Kidney (tissue), 14 donors: ENCODE results near the gene LSAMP. TPM values are rescaled to one million over a fixed set of nuclear protein-coding genes. Genes with fewer than 3 reads are reported as not detected.

ENCODE experiments used
- DNase-seq, 5 donors: peaks; one replicate each; pipeline ENCODE4 v3.0.0-alpha.2; 2013 to 2020
- FAIRE-seq: peaks from 2 replicates; lab custom pipeline; 2012; peaks lifted over from hg19 to GRCh38; lab: Jason Lieb, UNC
- H3K27ac ChIP-seq, 2 donors: one replicate each; pipeline ENCODE4 v1.7.0; 2013; ENCODE audit warnings: low read depth in 2 of 2, low read length in 2 of 2, inconsistent platforms in 1 of 2
- H3K27me3 ChIP-seq: one replicate; pipeline ENCODE4 v1.7.1; 2013; ENCODE audit warnings: low read length, inconsistent platforms; ENCODE audit not compliant: control insufficient read depth, insufficient read depth
- H3K36me3 ChIP-seq, 3 donors: one replicate each; pipeline versions ENCODE4 v1.7.0 to v1.7.1; 2013; ENCODE audit warnings: low read length in 3 of 3, control low read depth in 1 of 3, inconsistent platforms in 1 of 3; ENCODE audit not compliant: insufficient read depth in 3 of 3, control insufficient read depth in 2 of 3
- H3K4me1 ChIP-seq, 3 donors: one replicate each; pipeline versions ENCODE4 v1.7.0 to v1.7.1; 2013; ENCODE audit warnings: low read length in 3 of 3, inconsistent platforms in 1 of 3, low read depth in 1 of 3; ENCODE audit not compliant: control insufficient read depth in 2 of 3, insufficient read depth in 2 of 3
- H3K4me3 ChIP-seq, 3 donors: one replicate each; pipeline versions ENCODE4 v1.7.0 to v1.8.1; 2013; ENCODE audit warnings: low read length in 3 of 3, control low read depth in 1 of 3, inconsistent platforms in 1 of 3
- H3K9ac ChIP-seq, 3 donors: one replicate each; pipeline versions ENCODE4 v1.7.0 to v1.7.1; 2013; ENCODE audit warnings: low read length in 3 of 3, control low read depth in 1 of 3, inconsistent platforms in 1 of 3
- H3K9me3 ChIP-seq, 3 donors: one replicate each; pipeline versions ENCODE4 v1.7.0 to v1.7.1; 2013; ENCODE audit warnings: low read length in 3 of 3, control low read depth in 1 of 3, inconsistent platforms in 1 of 3; ENCODE audit not compliant: control insufficient read depth in 2 of 3, insufficient read depth in 1 of 3
- intact Hi-C: fragments of 100-400 bp; cut with DNase I; formaldehyde crosslinking; loops from one replicate; pipeline ENCODE4 v1.11.1; 2022
- polyA plus RNA-seq: library from polyadenylated mRNA; stranded (reverse); fragments of 350-450 nt; fragmentation: Illumina TruSeq; extraction: RNeasy Lipid Tissue Mini Kit (QIAGEN cat#74804); gene quantifications from one replicate; pipeline ENCODE4 v1.2.3, GENCODE V29; 2014; ENCODE audit warnings: low read depth, low replicate concordance; ENCODE audit not compliant: insufficient read depth
- total RNA-seq: library from RNA; stranded (reverse); fragmentation: NEBNext Ultra II Directional; extraction: Animal tissue kit (Norgen Biotek cat#: 25700); gene quantifications from one replicate; pipeline ENCODE4 v1.2.1, GENCODE V29; 2021
- TF ChIP-seq, protein P1 (sequence below): IDR thresholded peaks from 3 replicates; pipeline ENCODE4 v1.5.1; 2012; ENCODE audit warnings: mild to moderate bottlenecking, moderate library complexity, borderline replicate concordance; ENCODE audit not compliant: insufficient read depth; ENCODE audit errors: extremely low read depth
- donor health status: control.
- donor health status: control.
- donor health status: control.
- donor health status: control.
- donor health status: control.
- donor health status: DM: yes; HTN: yes; CAD: no.
- donor health status: Normal renal cell carcinoma (clear cell type).

Gene LSAMP
- total and polyA plus RNA-seq, 2 donors from 2014 or later = 1.4 to 3.5 TPM

DNA sequence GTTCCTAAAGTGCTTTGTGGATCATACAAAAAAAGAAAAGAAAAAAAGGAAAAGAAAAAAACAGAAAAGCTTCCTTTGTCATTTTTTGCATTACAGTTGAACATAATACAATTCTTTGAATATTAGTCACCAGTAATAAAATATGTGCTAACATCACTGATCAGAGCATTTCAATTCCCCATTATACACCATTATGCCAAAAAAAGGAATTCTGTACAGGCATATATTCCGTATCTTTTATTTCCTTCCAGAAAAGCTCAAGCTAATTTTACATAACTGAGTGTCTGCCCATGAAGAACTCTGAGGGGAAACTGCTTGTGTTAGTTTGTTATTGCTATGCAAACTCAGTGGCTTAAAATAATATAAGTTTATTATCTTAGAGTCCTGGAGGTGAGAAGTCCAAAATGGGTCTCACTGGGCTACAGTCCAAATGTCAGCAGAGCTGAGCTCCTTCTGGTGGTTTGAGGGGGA, 444.1 kb downstream of the LSAMP start:
- peak in 1 of 5 donors; percentile 38 for DNase-seq

DNA sequence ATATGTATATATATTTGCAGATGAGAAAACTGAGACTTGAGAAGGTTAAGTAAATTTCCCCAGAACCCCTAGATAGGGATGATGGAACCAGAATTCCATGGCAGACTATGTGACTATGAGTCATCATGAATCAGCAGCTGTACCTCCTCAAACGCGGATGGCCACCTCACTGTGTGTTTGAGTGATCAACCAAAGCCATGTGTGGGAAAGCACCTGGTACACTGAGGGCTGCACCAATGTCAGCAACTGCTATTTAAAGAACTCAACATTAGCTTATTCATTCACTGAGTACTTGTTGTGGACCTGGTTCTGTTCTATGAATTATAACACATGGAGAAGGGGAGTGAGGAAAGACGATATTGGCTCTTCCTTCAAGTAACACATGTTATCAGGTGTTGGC, 445.0 kb downstream of the LSAMP start:
- no peaks in the 10 kb centered on the region for H3K36me3 ChIP-seq
- intact Hi-C loops = no loop called here
- no peaks in the 10 kb centered on the region for H3K27me3 ChIP-seq
- peak in 4 of 5 donors; percentile 19 to 49 (median 35) for DNase-seq
- H3K4me1 ChIP-seq = no peaks in the 10 kb centered on the region
- no peaks in the 10 kb centered on the region for H3K9me3 ChIP-seq
- FAIRE-seq = no peak
- TF ChIP-seq, protein P1, sequence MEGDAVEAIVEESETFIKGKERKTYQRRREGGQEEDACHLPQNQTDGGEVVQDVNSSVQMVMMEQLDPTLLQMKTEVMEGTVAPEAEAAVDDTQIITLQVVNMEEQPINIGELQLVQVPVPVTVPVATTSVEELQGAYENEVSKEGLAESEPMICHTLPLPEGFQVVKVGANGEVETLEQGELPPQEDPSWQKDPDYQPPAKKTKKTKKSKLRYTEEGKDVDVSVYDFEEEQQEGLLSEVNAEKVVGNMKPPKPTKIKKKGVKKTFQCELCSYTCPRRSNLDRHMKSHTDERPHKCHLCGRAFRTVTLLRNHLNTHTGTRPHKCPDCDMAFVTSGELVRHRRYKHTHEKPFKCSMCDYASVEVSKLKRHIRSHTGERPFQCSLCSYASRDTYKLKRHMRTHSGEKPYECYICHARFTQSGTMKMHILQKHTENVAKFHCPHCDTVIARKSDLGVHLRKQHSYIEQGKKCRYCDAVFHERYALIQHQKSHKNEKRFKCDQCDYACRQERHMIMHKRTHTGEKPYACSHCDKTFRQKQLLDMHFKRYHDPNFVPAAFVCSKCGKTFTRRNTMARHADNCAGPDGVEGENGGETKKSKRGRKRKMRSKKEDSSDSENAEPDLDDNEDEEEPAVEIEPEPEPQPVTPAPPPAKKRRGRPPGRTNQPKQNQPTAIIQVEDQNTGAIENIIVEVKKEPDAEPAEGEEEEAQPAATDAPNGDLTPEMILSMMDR = no peak
- H3K9ac ChIP-seq = no peak overlapping the region
- no peak overlapping the region for H3K27ac ChIP-seq
- no peak overlapping the region for H3K4me3 ChIP-seq

More for the DNA sequence above, 444.1 kb downstream of the LSAMP start:
- intact Hi-C loops = no loop called here
- H3K4me3 ChIP-seq = no peak overlapping the region
- TF ChIP-seq, protein P1 = no peak
- no peak for FAIRE-seq
- no peaks in the 10 kb centered on the region for H3K36me3 ChIP-seq
- H3K9me3 ChIP-seq = no peaks in the 10 kb centered on the region
- no peaks in the 10 kb centered on the region for H3K4me1 ChIP-seq
- H3K9ac ChIP-seq = no peak overlapping the region
- no peaks in the 10 kb centered on the region for H3K27me3 ChIP-seq
- H3K27ac ChIP-seq = no peak overlapping the region

DNA sequence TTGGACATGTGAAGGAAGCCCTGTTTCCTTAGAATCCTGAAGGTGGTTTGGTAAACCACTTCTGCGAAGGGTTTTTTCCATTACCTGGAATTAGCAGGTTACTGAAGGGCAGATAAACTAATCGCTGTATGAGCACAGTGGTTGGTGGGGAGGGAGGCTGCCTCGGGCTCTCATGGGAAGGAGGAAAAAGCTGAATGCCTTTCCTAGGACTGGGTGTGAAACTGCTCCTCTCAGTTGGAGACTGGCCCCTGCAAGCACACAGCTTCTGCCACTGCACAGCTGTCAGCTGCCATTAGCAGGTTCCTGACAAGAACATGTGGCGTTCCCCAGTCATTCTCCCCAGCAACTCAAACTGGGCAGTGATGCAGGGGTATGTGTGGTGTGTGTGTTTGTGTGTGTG, 445.7 kb downstream of the LSAMP start:
- Histone ChIP-seq H3K9me3 (no peaks in the 10 kb centered on the region), H3K36me3 (no peaks in the 10 kb centered on the region), H3K4me3 (no peak overlapping the region), H3K9ac (no peak overlapping the region), H3K4me1 (no peaks in the 10 kb centered on the region), H3K27ac (no peak overlapping the region), H3K27me3 (no peaks in the 10 kb centered on the region)
- DNase-seq (peak in 1 of 5 donors; percentile 27), FAIRE-seq (no peak)
- intact Hi-C loops = no loop called here
- TF ChIP-seq, protein P1 = no peak
